ENCODE data around the gene MYH13.

Gene MYH13

GRCh38 chr17:10372906-10373305 lies at the start of gene MYH13:
Gene MYH13 (minus strand): TSS chr17:10373006. CDS start chr17:10364530, 8,476 bp downstream.
- DNase-seq = no peak

DNA sequence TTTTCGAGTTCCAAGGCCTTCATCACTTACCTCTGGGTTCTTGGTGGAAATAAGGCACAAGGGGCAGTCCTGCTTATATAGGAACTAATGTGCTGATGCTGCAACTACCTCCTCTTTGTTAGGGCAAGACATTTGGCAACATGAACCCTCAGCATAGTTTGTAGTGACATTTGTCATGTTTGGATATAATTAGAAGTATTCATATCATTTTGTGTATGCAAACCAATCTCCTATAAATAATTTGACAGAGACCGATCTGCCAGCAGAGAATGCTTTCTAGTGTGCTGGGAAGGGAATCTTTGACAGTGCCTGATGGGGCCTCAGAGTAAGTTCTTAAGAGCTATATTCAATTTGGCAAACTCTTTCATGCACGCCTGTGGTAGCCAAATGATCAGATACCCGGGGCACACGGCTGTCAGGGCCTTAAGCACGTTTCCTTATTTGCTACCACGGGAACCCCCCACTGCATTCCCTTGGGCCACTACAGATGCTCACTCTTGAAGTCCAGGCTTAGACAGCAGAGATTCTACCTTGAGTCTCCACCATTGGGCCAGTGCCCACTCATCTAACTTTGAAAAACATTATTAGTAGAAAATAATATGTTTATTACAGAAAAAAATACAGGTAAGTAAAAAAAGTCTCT lies 49.2 kb upstream of the MYH13 start, which contains the start of gene MYH8:
Gene MYH8 (minus strand): TSS at position 51 of the 643 bp plus-strand sequence. CDS start 1,723 bp downstream, outside the sequence.
- no peak for DNase-seq

DNA sequence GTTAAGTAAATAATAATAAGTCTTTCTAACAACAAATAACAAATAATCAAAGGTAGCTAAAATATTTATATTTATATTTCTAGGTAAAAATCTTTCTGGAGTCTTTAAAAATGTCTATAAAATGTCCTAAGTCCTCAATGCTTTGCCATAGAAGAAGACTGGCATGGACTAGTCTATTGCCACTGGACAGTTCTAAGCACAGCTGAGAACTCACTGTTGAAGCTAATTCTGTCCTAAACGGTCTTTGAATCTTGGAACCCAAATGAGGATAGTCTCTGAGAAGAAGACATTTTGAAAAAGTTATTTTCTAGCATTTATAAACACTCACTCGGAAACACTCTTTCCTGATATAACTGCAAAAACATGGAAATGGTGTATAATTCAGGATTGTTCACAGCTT lies 48.4 kb upstream of the MYH13 start:
- DNase-seq = no peak

- no peak for DNase-seq
Measured at GRCh38 chr17:10420811-10421210, 48.0 kb upstream of the MYH13 start.

GRCh38 chr17:10417431-10417830 lies 44.6 kb upstream of the MYH13 start:
- DNase-seq = no peak

GRCh38 chr17:10415161-10415560 lies 42.4 kb upstream of the MYH13 start:
- no peak for DNase-seq

GRCh38 chr17:10403589-10403988 lies 30.8 kb upstream of the MYH13 start:
- DNase-seq = no peak

DNA sequence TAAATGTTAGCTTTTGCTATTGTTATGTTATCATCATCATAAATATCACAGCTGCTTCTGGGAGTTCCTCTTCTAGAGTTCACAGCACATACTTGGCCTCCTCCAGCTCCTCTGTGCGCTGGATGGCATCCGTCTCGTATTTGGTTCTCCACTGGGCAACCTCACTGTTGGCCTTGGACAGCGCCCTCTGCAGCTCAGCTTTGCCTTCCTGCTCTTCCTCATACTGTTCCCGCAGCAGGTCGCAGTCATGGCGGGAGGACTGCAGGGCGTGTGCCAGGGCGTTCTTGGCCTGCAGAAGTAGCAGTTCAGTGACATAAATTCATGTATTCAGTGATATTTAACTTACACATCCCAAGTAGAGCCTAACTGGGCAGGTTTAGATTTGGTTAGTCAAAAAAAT lies 25.5 kb upstream of the MYH13 start:
- DNase-seq = no peak

- DNase-seq = no peak
Measured at GRCh38 chr17:10396524-10397163, 23.8 kb upstream of the MYH13 start.

DNA sequence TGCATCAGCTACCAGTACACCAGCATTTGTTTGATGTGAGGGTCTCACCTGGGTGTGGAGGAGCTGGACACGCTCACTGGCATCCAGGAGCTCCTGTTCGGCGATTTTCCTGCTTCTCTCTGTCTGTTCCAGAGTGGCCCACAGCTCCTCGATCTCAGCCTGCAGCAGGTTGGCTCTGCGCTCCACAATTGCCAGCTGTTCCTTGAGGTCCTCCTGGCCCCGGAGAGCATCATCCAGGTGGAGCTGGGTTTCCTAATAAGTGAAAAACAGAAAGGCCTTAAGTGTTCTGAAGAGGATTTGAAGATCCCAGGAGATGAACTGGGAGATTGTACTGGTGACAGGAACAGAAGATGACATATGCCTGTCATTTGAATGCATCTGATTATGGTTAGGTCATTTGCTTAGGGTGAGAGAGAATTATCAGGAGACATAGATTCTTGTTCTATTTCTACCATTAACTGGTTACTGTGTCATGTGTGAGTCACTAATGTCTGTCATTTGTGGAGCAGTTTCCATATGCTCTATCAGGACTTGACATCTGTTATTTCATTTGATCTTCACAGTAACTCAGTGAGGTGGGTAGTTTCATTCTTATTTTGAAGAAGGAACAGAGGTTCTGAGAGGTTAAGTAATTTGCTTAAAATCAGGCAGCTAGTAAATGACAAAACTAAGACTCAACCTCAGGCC lies 21.5 kb upstream of the MYH13 start:
- no peak for DNase-seq

DNA sequence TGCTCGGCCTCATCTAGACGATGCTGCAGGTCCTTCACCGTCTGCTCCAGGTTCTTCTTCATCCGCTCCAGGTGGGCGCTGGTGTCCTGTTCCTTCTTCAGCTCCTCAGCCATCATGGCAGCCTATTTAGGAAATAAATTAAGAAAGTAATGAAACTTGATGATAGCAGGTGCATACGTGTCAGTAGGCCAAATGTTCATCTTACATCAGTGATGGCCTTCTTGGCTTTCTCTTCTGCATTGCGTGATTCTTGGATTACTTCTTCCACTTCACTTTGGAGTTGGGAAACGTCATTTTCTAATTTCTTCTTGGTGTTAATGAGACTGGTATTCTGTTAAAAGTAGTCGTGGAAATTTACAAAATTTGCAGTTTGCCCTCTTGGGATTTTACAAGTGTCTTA lies 20.1 kb upstream of the MYH13 start:
- DNase-seq = no peak

GRCh38 chr17:10385871-10386270 lies 13.1 kb upstream of the MYH13 start:
- no peak for DNase-seq

DNA sequence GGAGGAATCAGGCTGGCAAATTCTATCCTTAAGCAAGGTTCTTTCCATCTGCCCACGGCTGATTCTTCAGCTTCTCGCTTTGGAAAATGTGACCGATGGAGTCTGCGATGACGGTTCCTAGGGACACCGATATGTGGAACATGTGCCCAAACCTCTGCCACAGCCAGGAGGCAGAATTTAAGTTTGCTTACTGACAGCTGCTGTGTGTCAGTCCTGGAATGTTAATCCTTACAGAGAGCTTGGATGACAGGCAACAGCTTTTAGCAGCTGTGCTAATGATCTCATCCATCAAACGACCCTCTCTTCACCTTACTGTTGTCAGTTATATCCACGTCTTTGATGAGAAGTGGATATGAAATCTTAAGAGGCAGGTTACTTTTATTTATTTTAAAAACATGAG lies 11.4 kb upstream of the MYH13 start:
- peak; percentile 65 for DNase-seq

DNA sequence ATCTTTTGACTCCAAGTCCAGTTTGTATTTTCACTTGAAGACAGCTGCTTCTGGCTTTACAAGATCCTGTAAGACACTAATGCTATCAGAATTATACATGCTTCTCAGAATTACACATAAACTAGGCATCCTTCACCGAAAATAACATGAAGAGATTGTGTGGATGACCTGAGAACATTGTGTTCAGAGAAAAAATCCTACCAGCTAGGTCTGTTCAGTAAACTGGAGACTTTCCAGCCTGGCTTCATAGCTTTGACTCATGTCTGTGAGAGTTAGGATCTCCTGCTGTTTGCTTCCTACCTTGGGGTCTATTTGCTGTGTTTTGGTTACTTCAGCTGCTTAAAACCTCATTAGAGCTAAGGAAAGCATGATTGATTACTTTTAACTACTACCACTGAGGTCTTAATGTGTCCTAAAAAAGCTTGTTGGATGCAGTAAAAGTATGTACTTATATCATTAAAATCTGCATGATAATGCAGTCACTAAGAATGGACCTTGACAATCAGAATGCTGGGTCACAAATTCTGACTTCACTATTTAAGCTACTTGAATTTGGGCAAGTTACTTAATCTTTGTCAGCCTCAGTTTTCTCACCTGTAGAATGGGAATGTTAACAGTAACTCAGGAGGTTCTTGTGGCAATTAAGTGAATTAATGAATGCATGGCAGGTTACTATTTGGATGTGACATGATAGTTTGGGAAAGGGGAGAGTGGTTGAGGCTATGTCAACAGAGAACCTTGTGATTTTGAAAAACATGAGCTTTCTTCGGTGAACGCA lies 8.0 kb upstream of the MYH13 start:
- peak; percentile 6 for DNase-seq

- DNase-seq = no peak
Measured at GRCh38 chr17:10370016-10370608, 2.7 kb downstream of the MYH13 start.

DNA sequence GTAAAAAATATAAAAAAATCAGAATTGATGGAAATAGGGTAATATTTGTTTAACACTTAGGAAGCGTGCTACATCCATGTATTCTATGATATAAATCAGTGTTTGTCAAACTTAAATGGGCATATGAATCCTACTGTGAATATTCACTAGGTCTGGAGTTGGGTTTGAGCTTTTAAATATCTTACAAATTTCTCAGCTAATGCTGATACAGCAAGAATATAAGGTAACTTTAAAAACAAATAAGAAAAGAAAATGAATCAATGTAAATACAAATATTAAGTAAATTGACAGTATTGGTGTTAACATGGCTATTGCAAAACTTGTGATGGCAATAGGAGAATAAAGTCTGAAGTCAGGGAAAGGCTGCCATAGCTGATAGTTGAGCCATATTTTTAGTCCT lies 3.6 kb downstream of the MYH13 start:
- DNase-seq = no peak

DNA sequence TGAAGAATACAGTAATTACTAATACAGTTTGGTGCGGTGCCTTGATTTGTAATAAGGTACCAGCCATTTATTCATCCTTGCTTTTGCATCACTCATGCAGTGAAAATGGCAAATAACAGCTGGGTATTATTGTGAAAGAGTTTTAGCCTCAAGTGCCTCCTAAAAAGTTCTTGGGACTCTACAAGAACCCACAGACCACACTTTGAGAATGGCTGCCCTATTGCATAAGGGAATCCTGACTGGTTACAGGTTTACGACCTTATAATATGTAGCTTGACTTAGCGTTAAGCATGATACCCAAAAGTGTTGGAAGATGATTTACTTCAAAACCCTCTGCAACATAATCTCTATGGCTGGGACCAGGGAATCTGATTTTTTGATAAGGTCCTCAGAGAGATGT lies 4.2 kb downstream of the MYH13 start:
- DNase-seq = no peak

DNA sequence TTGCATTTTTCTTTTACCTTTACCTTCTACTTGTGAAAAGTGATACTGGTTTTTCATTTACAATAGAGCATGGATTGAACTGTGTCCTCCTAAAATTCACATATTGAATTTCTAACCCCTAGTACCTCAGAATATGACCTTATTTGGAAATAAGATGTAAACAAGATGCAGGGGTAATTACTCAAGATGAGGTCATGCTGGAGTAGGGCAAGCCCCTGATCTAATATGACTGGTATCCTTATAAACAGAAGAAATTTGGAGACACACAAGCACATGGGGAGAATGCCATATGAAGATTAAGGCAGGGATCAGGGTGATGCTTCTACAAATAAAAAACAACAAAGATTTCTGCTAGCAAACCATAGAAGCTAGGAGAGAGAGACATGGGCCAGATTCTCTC lies 12.2 kb downstream of the MYH13 start:
- no peak for DNase-seq

GRCh38 chr17:10357768-10358167 lies 15.0 kb downstream of the MYH13 start:
- no peak for DNase-seq

GRCh38 chr17:10354651-10355050 lies 18.2 kb downstream of the MYH13 start:
- DNase-seq = no peak

DNA sequence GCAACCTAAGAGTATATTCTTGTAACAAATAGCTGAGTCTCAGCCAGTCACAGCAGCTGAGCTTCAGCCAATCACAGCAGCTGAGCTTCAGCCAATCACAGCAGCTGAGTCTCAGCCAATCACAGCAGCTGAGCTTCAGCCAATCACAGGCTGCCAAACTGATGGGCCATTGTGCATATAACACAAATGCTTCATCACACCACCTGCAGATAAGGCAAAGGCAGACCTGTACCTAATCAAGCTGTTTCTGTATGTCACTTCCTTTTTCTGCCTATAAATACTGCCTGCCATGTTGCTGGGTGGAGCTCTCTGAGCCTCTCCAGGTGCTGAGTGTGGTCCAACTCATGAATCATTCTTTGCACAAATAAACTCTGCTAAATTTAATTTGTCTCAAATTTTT lies 19.9 kb downstream of the MYH13 start:
- DNase-seq = no peak

DNA sequence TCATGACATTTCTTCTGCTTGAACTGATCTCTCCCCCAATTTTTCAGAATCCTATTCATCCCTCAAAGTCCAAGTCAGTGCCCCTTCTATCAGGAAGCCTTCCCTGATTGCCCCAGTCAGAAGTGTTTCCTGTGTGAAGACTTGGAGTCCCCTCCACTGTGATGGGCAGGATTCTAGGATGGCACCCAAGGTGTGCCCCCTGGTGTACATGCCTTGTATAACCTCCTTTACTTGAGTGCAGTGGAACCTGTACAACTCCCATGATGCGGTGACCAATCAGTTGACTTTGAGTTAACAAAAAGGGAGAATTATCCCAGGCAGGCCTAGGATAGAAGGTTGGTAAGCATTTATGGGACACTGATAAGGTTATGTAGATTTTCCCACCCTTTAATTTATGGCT lies 23.4 kb downstream of the MYH13 start:
- DNase-seq = no peak

GRCh38 chr17:10344816-10345215 lies 28.0 kb downstream of the MYH13 start:
- no peak for DNase-seq
